Limb (tissue), 2 donors: ENCODE data around the gene GRIK4.
"Not testable (repeated sequence)": the region's sequence is repeated elsewhere in the genome, so short reads cannot be mapped to it uniquely, and the experiment has no call there.

Experiments
- DNase-seq, 2 donors: peaks; one replicate each; pipeline ENCODE4 v3.0.0-alpha.2; 2016; ENCODE audit errors: extremely low spot score in 2 of 2

Gene GRIK4

GRCh38 chr11:120774591-120775386, 263.2 kb downstream of the GRIK4 start:
- DNase-seq: no peak

- DNase-seq: no peak
Observed at GRCh38 chr11:120775986-120776951, 264.7 kb downstream of the GRIK4 start.

GRCh38 chr11:120778685-120779490, 267.3 kb downstream of the GRIK4 start:
- DNase-seq: no peak

- DNase-seq: no peak
Observed at GRCh38 chr11:120780239-120780638, 268.7 kb downstream of the GRIK4 start.

- DNase-seq: no peak
Observed at GRCh38 chr11:120781486-120782120, 270.1 kb downstream of the GRIK4 start.

GRCh38 chr11:120784566-120785251, 273.2 kb downstream of the GRIK4 start:
- DNase-seq: no peak

- no peak for DNase-seq
Observed at GRCh38 chr11:120785576-120785975, 274.0 kb downstream of the GRIK4 start.

- no peak for DNase-seq
Observed at GRCh38 chr11:120786206-120786735, 274.7 kb downstream of the GRIK4 start.

- not testable (repeated sequence) for DNase-seq
Observed at GRCh38 chr11:120787224-120787623, 275.7 kb downstream of the GRIK4 start.

GRCh38 chr11:120789391-120789790, 277.8 kb downstream of the GRIK4 start:
- no peak for DNase-seq

GRCh38 chr11:120792306-120792705, 280.8 kb downstream of the GRIK4 start:
- DNase-seq: no peak

- no peak for DNase-seq
Observed at GRCh38 chr11:120793150-120793549, 281.6 kb downstream of the GRIK4 start.

GRCh38 chr11:120793806-120794479, 282.4 kb downstream of the GRIK4 start:
- DNase-seq: no peak

GRCh38 chr11:120794748-120795147, 283.2 kb downstream of the GRIK4 start:
- DNase-seq: no peak

- no peak for DNase-seq
Observed at GRCh38 chr11:120795185-120795584, 283.6 kb downstream of the GRIK4 start.

- DNase-seq: no peak
Observed at GRCh38 chr11:120797143-120797542, 285.6 kb downstream of the GRIK4 start.

GRCh38 chr11:120798854-120799253, 287.3 kb downstream of the GRIK4 start:
- no peak for DNase-seq

- DNase-seq: no peak
Observed at GRCh38 chr11:120800206-120800605, 288.7 kb downstream of the GRIK4 start.
